SJCRH30 (cell line): Measurements from ENCODE around the gene PPIC. TPM values are rescaled to one million over a fixed set of nuclear protein-coding genes. Genes with fewer than 3 reads are reported as not detected.
A peak's percentile ranks its signal among the peaks of the same experiment; 100 is the strongest.

Experiments
- DNase-seq, 2 experiments: peaks; one replicate each; pipeline ENCODE4 v3.0.0-alpha.2; 2015 to 2020
- H3K27ac ChIP-seq: fragments of 250-450 bp; sonication (Bioruptor Pico); 2 replicates; pipeline ENCODE4 v1.5.1; 2020; ENCODE audit warnings: mild to moderate bottlenecking, moderate library complexity
- H3K27me3 ChIP-seq: fragments of 250-450 bp; sonication (Bioruptor Pico); 2 replicates; pipeline ENCODE4 v1.5.1; 2020; ENCODE audit warnings: mild to moderate bottlenecking, moderate library complexity
- H3K36me3 ChIP-seq: fragments of 250-450 bp; sonication (Bioruptor Pico); 2 replicates; pipeline ENCODE4 v1.5.1; 2020; ENCODE audit warnings: mild to moderate bottlenecking, moderate library complexity
- H3K4me1 ChIP-seq: fragments of 250-450 bp; sonication (Bioruptor Pico); 2 replicates; pipeline ENCODE4 v1.5.1; 2020; ENCODE audit warnings: mild to moderate bottlenecking, moderate library complexity
- H3K4me3 ChIP-seq: fragments of 250-450 bp; sonication (Bioruptor Pico); 2 replicates; pipeline ENCODE4 v1.5.1; 2020; ENCODE audit warnings: mild to moderate bottlenecking, moderate library complexity
- H3K9me3 ChIP-seq: fragments of 250-450 bp; sonication (Bioruptor Pico); replicated peaks from 2 replicates; pipeline ENCODE4 v1.5.1; 2020; ENCODE audit warnings: mild to moderate bottlenecking, moderate library complexity
- total RNA-seq: library from RNA; depleted of rRNA; stranded (reverse); fragments of >200 nt; shearing (Covaris generic); gene quantifications from 2 replicates; pipeline ENCODE4 v1.2.3, GENCODE V29; 2014; rRNA removed

PPIC gene
- total RNA-seq: 13.9 and 16.5 TPM in 2 replicates

DNA sequence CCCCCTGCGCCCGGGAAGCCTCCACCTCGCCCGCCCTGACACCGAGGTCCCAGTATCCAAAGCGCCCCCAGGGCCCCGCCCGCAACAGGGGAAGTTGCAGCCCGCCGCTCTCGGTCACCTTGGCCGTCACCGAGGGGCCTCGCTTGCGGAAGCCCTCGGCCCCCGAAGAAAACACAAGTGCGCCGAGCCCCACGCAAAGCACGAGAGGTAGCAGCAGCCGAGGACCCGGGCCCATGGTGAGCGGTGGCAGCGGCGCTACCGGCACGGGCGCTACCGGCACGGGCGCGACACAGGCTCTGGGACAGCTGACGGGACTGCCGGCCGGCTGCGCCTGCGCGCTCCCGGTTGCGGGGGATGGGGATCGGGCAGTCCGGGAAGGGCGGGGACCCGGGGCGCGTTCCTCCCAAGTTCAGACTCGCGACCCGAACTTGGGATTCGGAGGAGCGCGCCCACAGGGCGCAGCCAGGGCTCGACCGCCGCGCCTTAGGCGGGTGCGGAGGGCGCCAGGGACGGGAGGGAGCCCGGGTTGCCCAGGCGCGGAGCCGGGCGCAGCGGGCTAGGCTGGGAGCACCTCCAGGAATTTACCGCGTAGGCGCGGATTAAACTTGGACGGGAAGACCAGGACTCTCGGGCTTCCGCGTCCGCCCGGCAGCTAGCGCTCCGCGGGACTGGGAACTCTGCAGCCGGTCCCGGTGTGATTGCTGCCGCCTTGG is at the start of gene PPIC:
Gene PPIC (minus strand): TSS at position 335 of the 713 bp plus-strand sequence. CDS start 100 bp downstream, at position 235.
- Histone ChIP-seq H3K27ac (peak within 1 kb of the TSS; percentile 41), H3K4me1 (no peaks in the 10 kb centered on the region), H3K9me3 (no peaks in the 10 kb centered on the region), H3K4me3 (peak within 1 kb of the TSS; percentile 77), H3K36me3 (no peaks in the 10 kb centered on the region), H3K27me3 (no peaks in the 10 kb centered on the region)
- DNase-seq: peak; percentile 87 to 88

DNA sequence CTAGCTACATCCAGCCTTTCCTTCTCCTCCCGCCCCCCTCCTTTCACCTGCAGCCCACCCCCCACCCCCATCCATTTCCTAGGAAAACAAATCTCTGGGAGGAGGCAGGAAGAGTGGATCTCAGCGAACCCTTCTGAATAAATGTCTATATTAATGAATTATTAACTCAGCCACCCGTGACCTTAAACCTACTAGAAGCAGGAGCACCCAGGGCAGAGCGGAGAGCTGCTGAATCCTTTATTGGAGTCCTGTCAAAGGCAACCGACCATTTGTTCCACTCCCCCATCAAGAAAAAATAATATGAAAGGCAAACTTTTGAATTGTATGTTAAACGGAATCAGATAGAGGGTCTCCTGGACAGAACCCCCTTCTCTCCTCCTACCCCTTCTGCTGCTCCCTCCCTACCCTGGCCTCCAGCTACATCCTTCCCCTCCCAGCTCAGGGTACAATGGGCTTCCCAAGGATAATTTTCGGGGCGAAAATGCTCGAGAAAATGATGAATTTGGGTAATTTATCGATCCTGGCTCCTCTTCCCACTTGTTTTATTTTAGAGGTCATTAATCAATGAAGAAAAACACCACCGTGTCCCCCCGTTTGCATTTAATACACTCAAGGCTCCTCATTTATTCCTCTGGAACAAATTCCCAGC is 49.2 kb upstream of the PPIC start:
- Histone ChIP-seq H3K9me3 (no peaks in the 10 kb centered on the region), H3K36me3 (no peaks in the 10 kb centered on the region), H3K4me3 (no peak overlapping the region), H3K4me1 (no peaks in the 10 kb centered on the region; the same call in 1 of the 2 replicates), H3K27me3 (peaks cover 6% of the 10 kb centered on the region), H3K27ac (no peak overlapping the region)
- DNase-seq: no peak

DNA sequence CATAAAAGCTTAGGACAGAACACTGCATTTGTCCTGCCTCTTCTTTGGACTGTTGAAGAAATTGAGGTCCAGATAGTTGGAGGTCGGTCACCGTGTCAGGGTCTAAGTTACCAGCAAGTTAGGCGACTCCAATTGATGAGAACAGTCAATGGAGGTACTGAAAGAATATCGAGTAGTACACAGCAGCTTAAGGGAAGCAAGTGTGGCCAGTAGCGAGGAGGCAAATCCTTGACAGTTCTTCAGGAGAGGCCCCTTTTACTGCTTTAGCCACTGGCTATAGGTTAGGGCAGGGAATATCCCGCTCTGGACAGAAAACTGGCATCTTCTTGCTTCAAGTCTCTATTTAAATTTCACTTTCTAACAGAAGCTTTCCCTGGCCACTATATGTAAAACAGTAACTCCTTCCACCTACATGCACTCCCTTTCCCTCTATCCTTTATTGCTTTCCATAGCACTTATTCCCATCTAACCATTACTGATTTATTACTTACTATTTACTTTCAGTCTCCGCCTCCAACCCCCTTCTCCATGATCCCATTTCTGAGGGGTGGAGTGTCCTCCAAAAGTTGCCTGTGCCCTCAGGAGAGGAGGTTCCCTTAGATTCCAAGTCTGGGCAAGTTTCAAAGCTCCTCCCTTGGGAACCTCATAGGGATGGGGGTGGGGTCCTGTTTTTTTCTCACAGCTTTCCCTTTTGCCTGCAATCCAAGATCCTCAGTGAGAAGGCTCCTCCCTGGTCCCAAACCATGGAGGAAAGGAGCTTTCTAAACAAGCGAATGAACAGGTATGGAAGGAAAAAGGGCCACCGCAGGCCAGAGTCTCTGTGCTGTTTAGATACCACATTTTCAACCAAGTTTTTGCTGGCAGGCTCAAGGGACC is 48.4 kb upstream of the PPIC start:
- Histone ChIP-seq H3K4me1 (no peaks in the 10 kb centered on the region), H3K27me3 (0 out of 2 replicates have a peak, but pooled peaks cover 5% of the 10 kb centered on the region), H3K27ac (no peak overlapping the region), H3K36me3 (no peaks in the 10 kb centered on the region), H3K4me3 (no peak overlapping the region), H3K9me3 (no peaks in the 10 kb centered on the region)
- no peak for DNase-seq

DNA sequence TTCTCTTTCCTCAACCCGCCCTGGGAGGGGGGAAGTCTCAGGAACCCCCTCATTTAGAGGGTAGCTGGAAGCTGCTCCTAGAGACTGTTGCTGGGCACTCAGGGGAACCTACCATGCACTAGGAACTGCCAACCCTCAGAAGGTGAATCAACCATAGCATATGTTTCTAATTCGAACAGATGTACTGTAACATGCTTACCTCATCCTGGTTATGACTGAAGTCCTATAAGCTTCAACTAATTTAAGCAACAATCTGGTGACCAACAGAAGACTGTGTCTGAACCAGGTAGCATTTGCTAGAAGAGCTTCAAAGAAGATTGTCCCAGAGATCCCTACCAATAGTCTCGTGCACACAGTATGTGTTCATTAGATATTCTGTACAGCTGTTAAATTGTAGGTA is 46.8 kb upstream of the PPIC start:
- 0 out of 2 replicates have a peak, but pooled peaks cover 5% of the 10 kb centered on the region for H3K27me3 ChIP-seq
- no peaks in the 10 kb centered on the region for H3K36me3 ChIP-seq
- no peak overlapping the region for H3K4me3 ChIP-seq
- no peak for DNase-seq
- no peaks in the 10 kb centered on the region for H3K9me3 ChIP-seq
- no peak overlapping the region for H3K27ac ChIP-seq
- H3K4me1 ChIP-seq: no peaks in the 10 kb centered on the region

DNA sequence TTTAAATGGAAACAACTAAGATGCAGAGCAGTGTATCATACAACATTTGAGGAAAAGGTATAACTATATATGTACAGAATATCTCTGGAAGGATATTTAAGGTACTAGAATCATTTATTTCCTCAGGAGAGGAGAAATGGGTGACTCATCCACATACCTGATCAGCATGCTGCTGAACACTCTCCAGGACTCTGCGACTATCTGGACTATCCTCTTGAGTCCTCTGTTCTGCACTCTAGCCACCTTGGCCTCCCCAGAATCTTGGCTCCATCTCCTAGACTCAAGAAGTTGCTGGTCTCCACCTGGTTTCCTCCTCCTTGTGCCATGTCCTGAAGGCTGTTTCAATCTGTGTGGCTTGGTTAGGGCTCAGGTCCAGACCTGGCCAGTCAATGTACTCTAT is 43.7 kb upstream of the PPIC start:
- Histone ChIP-seq H3K4me3 (no peak overlapping the region), H3K4me1 (no peaks in the 10 kb centered on the region), H3K27ac (no peak overlapping the region), H3K9me3 (no peaks in the 10 kb centered on the region), H3K27me3 (0 out of 2 replicates have a peak, but pooled peaks cover 5% of the 10 kb centered on the region), H3K36me3 (no peaks in the 10 kb centered on the region)
- no peak for DNase-seq

DNA sequence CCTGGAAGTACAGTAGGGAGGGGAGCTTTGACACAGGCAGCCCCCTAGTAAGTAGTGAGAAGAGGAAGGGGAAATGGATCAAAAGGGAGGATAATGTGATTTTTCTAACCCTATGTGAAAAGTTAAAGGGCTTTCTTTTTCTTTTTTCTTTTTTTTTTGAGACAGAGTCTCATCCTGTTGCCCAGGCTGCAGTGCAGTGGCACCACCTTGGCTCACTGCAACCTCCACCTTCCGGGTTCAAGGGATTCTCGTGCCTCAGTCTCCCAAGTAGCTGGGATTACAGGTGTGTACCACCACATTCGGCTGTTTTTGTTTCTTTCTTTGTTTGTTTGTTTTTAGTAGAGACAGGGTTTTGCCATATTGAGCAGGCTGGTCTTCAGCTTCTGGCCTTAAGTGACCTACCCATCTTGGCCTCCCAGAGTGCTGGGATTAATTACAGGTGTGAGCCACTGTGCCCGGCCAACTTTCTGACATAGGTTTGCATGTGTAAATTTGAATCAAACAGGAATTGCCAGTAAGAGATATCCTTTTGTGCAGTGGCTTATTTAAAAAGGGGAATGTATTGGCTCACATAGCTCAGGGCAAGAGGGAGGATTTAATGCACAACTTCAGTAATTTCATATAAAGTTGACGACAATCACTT is 39.1 kb upstream of the PPIC start:
- Histone ChIP-seq H3K9me3 (no peaks in the 10 kb centered on the region), H3K4me1 (no peaks in the 10 kb centered on the region), H3K36me3 (no peaks in the 10 kb centered on the region), H3K4me3 (no peak overlapping the region), H3K27me3 (no peaks in the 10 kb centered on the region), H3K27ac (no peak overlapping the region)
- no peak for DNase-seq

DNA sequence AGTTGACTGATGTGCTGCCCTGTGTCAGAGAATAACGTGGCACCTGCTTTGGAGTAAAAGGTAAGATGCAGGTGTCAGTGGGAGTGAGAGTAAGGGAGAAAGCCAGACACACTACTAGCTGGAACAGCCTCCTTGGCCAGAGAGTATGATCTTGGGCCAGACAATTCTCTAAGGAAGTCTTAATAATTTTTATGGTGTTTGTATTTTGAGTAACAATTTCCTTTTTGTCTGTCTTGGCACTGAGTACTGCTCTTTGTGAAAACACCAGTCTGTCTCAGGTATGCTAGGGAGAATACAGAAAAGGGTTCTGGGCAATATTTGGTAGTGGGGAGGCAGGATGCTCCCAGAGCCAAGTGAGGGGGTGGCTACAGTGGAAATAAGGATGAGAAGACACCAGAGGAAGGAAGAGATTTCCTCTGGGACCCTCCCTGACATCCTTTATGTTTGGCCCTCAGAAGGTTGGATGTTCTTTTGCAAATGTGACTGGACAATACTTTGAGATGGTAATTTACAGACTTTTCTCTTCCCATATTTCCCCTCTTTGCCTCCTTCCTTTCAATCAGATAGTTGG is 31.9 kb upstream of the PPIC start:
- Histone ChIP-seq H3K4me1 (no peaks in the 10 kb centered on the region), H3K4me3 (no peak overlapping the region), H3K27me3 (no peaks in the 10 kb centered on the region), H3K9me3 (no peaks in the 10 kb centered on the region), H3K36me3 (no peaks in the 10 kb centered on the region), H3K27ac (no peak overlapping the region)
- no peak for DNase-seq

DNA sequence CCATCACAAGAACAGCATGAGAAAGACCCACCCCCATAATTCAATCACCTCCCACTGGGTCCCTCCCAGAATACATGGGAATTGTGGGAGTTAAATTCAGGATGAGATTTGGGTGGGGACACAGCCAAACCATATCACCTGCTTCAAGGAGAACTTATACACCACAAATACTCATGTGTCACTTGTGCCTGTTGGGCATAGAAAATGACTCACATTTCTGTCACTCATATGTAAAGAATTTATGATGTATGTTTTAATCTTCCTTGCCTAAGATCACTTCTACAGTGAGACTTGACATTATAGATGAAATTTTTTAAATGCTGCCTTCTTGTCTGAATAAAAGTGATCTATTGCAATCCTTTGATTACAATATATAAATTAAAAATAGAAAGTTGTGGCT is 29.5 kb upstream of the PPIC start:
- Histone ChIP-seq H3K36me3 (no peaks in the 10 kb centered on the region), H3K27ac (no peak overlapping the region), H3K27me3 (no peaks in the 10 kb centered on the region), H3K4me1 (no peaks in the 10 kb centered on the region), H3K4me3 (no peak overlapping the region), H3K9me3 (no peaks in the 10 kb centered on the region)
- no peak for DNase-seq

DNA sequence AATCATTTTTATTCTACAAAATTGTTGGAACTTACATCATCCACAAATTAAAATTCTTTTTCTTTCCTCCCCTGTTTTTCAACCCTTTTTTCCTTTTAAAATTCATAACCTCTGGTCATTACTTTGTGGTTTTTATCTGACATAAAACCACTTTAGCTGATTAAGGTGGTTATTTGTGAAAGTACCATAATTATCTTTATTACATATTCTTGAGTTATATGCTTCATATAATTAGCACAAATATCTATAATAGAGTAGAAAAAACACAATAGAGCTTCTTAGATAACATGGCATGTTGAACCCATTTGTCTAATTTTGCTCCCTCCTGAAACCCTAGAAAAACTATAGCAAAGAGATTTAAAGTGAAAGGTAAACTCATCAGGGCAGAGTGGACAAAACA is 22.9 kb upstream of the PPIC start:
- no peak for DNase-seq
- H3K4me3 ChIP-seq: no peak overlapping the region
- H3K36me3 ChIP-seq: no peaks in the 10 kb centered on the region
- no peaks in the 10 kb centered on the region for H3K9me3 ChIP-seq
- no peak overlapping the region for H3K27ac ChIP-seq
- H3K27me3 ChIP-seq: no peaks in the 10 kb centered on the region
- H3K4me1 ChIP-seq: no peaks in the 10 kb centered on the region; the same call in 1 of the 2 replicates

DNA sequence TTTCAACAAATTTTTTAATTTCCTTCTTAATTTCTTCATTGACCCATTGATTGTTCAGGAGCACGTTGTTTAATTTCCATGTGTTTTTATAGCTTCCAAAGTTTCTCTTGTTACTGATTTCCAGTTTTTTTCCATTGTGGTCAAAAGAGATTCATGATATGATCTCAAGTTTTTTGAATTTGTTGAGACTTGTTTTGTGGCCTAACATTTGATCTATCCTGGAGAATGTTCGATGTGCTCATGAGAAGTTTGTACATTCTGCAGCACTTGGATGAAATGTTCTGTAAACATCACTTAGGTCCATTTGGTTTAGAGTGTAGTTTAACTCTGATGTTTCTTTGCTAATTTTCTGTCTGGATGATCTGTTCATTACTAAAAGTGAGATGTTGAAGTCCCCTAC is 14.7 kb upstream of the PPIC start:
- Histone ChIP-seq H3K27me3 (no peaks in the 10 kb centered on the region), H3K4me3 (no peak overlapping the region), H3K9me3 (no peaks in the 10 kb centered on the region), H3K27ac (no peak overlapping the region), H3K4me1 (peaks cover 11% of the 10 kb centered on the region), H3K36me3 (no peaks in the 10 kb centered on the region)
- no peak for DNase-seq

DNA sequence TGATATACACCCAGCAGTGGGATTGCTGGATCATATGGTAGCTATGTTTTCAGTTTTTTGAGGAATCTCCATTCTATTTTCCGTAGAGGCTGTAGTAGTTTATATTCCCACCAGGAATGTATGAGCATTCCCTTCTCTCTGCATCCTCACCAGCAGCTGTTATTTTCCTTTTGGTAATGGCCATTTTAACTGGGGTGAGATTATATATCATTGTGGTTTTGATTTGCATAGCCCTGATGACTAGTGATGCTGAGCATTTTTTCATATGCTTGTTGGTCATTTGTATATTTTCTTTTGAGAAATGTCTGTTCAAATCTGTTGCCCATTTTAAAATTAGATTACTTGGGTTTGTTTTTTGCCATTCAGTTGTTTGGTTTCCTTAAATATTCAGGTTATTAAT is 11.2 kb upstream of the PPIC start:
- H3K9me3 ChIP-seq: no peaks in the 10 kb centered on the region
- H3K36me3 ChIP-seq: no peaks in the 10 kb centered on the region
- no peak overlapping the region for H3K4me3 ChIP-seq
- peaks cover 11% of the 10 kb centered on the region for H3K4me1 ChIP-seq
- no peaks in the 10 kb centered on the region for H3K27me3 ChIP-seq
- DNase-seq: peak; percentile 30 to 74
- no peak overlapping the region for H3K27ac ChIP-seq

DNA sequence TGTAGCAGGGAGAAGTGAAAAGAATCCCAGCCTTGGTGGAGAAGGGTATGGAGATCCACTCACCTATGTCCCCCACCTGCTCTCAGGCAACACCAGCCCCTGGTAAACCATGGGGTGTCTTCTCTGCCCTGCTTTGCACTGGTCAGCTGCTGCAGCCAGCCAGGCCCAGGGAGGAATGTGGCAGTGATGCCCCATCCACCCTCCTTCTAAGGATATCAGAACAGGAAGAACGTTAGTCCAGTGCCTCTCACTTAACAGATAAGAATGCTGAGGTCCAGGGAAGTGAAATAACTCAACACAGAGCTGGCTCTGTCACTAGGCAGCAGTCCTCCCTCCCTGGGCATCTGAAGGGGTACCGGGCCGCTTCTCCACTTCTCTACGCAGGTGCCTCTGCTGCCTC is 9.7 kb upstream of the PPIC start:
- no peaks in the 10 kb centered on the region for H3K27me3 ChIP-seq
- no peaks in the 10 kb centered on the region for H3K36me3 ChIP-seq
- no peak overlapping the region for H3K4me3 ChIP-seq
- H3K9me3 ChIP-seq: no peaks in the 10 kb centered on the region
- no peak for DNase-seq
- no peak overlapping the region for H3K27ac ChIP-seq
- H3K4me1 ChIP-seq: peaks cover 11% of the 10 kb centered on the region

DNA sequence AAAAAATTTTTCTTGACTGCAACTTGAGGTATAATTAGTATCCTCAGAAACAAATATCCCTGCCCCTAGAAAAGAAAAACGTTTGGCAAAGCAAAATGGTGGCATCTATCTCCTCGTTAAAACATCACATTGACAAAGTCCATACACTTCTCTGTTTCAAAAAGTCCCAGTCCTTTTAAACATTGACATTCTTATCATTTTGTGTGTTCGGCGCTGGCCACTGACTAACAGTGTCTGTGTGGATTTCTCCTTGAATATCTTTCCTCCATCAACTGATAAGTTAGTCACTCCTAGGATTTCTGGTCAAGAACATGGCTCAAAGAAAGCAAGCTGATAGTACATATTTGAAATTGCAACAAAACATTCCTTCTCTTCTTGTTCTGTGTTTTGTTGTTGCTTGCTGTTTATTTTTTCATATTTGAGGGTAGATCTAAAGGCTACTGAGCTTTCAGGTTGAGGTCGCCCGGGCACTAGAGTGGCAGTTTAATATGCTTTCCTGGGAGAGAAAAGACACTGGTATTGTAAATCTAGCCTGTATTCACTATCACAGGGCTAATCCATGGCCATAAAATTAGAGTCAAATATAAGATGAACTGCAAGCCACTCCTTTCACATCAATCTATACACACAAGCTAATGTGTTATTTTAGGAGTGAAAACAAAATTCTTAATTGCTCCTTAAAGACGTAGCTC is 8.5 kb upstream of the PPIC start:
- H3K4me1 ChIP-seq: peaks cover 11% of the 10 kb centered on the region
- no peak for DNase-seq
- no peaks in the 10 kb centered on the region for H3K36me3 ChIP-seq
- H3K27ac ChIP-seq: no peak overlapping the region
- no peaks in the 10 kb centered on the region for H3K9me3 ChIP-seq
- no peaks in the 10 kb centered on the region for H3K27me3 ChIP-seq
- H3K4me3 ChIP-seq: no peak overlapping the region

DNA sequence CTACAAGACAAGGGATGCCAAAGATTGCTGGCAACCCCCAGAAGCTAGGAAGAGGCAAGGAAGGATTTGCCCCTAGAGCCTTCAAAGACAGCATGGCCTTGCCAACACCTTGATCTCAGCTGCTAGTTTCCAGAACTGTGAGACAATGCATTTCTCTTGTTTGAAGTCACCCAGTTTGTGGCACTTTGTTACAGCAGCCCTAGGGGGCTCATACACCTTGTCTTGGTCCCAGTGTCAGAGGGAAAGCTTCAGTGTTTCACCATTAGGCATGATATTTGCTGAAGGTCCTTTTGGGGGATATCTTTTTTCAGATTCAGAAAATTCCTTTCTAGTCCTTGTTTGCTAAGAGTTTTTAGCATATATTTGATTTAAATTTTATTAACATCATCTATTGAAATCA is 3.1 kb upstream of the PPIC start:
- H3K9me3 ChIP-seq: no peaks in the 10 kb centered on the region
- no peak overlapping the region for H3K27ac ChIP-seq
- no peak for DNase-seq
- no peaks in the 10 kb centered on the region for H3K36me3 ChIP-seq
- H3K27me3 ChIP-seq: no peaks in the 10 kb centered on the region
- H3K4me1 ChIP-seq: no peaks in the 10 kb centered on the region
- H3K4me3 ChIP-seq: no peak overlapping the region
